ENCODE data around the gene TUFT1. TPM values are rescaled to one million over a fixed set of nuclear protein-coding genes. Genes with fewer than 3 reads are reported as not detected.

Gene TUFT1
- total RNA-seq, 1 experiment from 2014 or later, result 12.3 TPM

- H3K27ac ChIP-seq (ENCODE audit: low read depth, low read length), result no peak overlapping the region
- H3K36me3 ChIP-seq (ENCODE audit: control insufficient read depth in 1 of 2, insufficient read depth in 2 of 2, low read length in 2 of 2), result no peaks in the 10 kb centered on the region
- H4K20me1 ChIP-seq (ENCODE audit: insufficient read depth), result no peaks in the 10 kb centered on the region
- no peak overlapping the region for H3K9ac ChIP-seq (ENCODE audit: low read length)
- no peak overlapping the region for H3K4me2 ChIP-seq (ENCODE audit: low read length)
- BruUV-seq (replicated peaks), result no TSS peak
- no peaks in the 10 kb centered on the region for H3K27me3 ChIP-seq (ENCODE audit: insufficient read depth, low read length)
- no peak for DNase-seq (ENCODE audit: low read depth, low spot score)
- H3K4me3 ChIP-seq (replicated peaks in 1 of 2; ENCODE audit: low read depth in 1 of 2, low read length in 2 of 2), result no peak overlapping the region
- H3K4me1 ChIP-seq (ENCODE audit: control insufficient read depth in 1 of 2, insufficient read depth in 2 of 2, low read length in 2 of 2), result peaks cover 1 to 3% of the 10 kb centered on the region in 2 experiments; a peak in 1 of 4 replicates
- H3K9me2 ChIP-seq (ENCODE audit: insufficient read depth), result no peaks in the 10 kb centered on the region
- intact Hi-C loops (cut with micrococcal nuclease), result no loop called here
- POLR2A ChIA-PET, result no interaction called here
- H3K9me3 ChIP-seq (ENCODE audit: control insufficient read depth in 1 of 2, insufficient read depth in 1 of 2, low read depth in 1 of 2, low read length in 2 of 2), result no peaks in the 10 kb centered on the region
- peaks cover 48% of the 10 kb centered on the region for H3K79me2 ChIP-seq (ENCODE audit: insufficient read depth, low read length)
- RAD21 ChIA-PET (ENCODE audit: low non-redundant PET in 1 of 2, low total read pairs in 2 of 2, uncharacterized antibody in 2 of 2, unreplicated experiment in 2 of 2), result no interaction called here
- no peak overlapping the region for H2AFZ ChIP-seq (ENCODE audit: low read depth, low read length, poor library complexity, severe bottlenecking)
- TF ChIP-seq RAD21 (IDR thresholded peaks at IDR 0.05; ENCODE audit: low read depth) (no peak), ELF1 (IDR thresholded peaks at IDR 0.05; ENCODE audit: borderline replicate concordance, low read depth) (no peak), FOSL1 (IDR thresholded peaks at IDR 0.05; ENCODE audit: low read depth) (no peak), TCF7L2 (IDR thresholded peaks at IDR 0.05; ENCODE audit: borderline replicate concordance, extremely low read depth, insufficient read depth, insufficient read length) (no peak), MAX (IDR thresholded peaks at IDR 0.05) (no peak)
- CTCF ChIA-PET, result no interaction called here
- ATAC-seq, result no peak
These were observed 84.7 kb downstream of the TUFT1 start for GRCh38 chr1:151624783-151625182.

DNA sequence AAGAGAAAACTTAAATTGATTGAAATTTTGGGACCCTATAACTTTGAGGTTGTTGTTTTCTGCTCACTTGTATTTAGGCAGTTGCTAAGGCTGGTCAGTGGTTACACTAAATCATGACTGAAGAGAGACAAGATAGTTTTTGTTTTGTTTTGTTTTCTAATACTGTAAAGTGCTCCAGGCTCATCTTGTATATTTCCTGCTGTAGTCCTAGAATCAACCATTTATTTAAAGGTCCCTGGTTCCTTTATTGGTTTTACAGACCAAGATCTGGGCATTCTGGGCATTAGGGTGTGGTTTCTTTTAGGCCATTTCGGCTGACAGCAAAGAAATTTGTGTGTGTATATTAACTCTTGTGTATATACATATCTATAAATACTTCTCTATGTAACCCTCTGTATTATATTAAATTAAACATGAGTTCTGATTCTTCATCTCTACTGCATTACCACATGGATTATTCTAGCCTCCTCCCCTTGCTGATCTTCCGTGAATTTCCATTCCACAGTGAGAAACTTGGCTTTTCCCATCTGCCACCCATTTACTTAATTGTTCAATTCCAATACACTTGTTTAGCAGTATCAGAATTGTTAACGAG, 86.7 kb downstream of the TUFT1 start:
- no peaks in the 10 kb centered on the region for H3K4me1 ChIP-seq (ENCODE audit: control insufficient read depth in 1 of 2, insufficient read depth in 2 of 2, low read length in 2 of 2)
- H3K27me3 ChIP-seq (ENCODE audit: insufficient read depth, low read length), result no peaks in the 10 kb centered on the region
- CTCF ChIA-PET, result no interaction called here
- H3K9me2 ChIP-seq (ENCODE audit: insufficient read depth), result no peaks in the 10 kb centered on the region
- no peak overlapping the region for H3K4me3 ChIP-seq (replicated peaks in 1 of 2; ENCODE audit: low read depth in 1 of 2, low read length in 2 of 2)
- no peaks in the 10 kb centered on the region for H3K9me3 ChIP-seq (ENCODE audit: control insufficient read depth in 1 of 2, insufficient read depth in 1 of 2, low read depth in 1 of 2, low read length in 2 of 2)
- RAD21 ChIA-PET (ENCODE audit: low non-redundant PET in 1 of 2, low total read pairs in 2 of 2, uncharacterized antibody in 2 of 2, unreplicated experiment in 2 of 2), result no interaction called here
- H3K79me2 ChIP-seq (ENCODE audit: insufficient read depth, low read length), result peaks cover 38% of the 10 kb centered on the region
- no TSS peak for BruUV-seq (replicated peaks)
- H3K9ac ChIP-seq (ENCODE audit: low read length), result no peak overlapping the region
- no peak overlapping the region for H2AFZ ChIP-seq (ENCODE audit: low read depth, low read length, poor library complexity, severe bottlenecking)
- ATAC-seq (no peak), DNase-seq (ENCODE audit: low read depth, low spot score) (no peak)
- H3K4me2 ChIP-seq (ENCODE audit: low read length), result no peak overlapping the region
- POLR2A ChIA-PET, result no interaction called here
- H3K36me3 ChIP-seq (ENCODE audit: control insufficient read depth in 1 of 2, insufficient read depth in 2 of 2, low read length in 2 of 2), result no peaks in the 10 kb centered on the region
- no peak overlapping the region for H3K27ac ChIP-seq (ENCODE audit: low read depth, low read length)
- TF ChIP-seq EZH2 (IDR thresholded peaks at IDR 0.05) (no peak), MAX (IDR thresholded peaks at IDR 0.05) (no peak), RAD21 (IDR thresholded peaks at IDR 0.05; ENCODE audit: low read depth) (no peak), POLR2A (IDR thresholded peaks at IDR 0.05; ENCODE audit: borderline replicate concordance, extremely low read depth, insufficient read depth, insufficient read length) (no peak), CEBPB (IDR thresholded peaks at IDR 0.05; ENCODE audit: low read depth) (no peak), POLR2AphosphoS5 (IDR thresholded peaks at IDR 0.05; ENCODE audit: low read depth, low read length) (no peak), SIN3A (IDR thresholded peaks at IDR 0.05; ENCODE audit: low read depth) (no peak), ZFX (IDR thresholded peaks at IDR 0.05) (no peak), EZH2phosphoT487 (IDR thresholded peaks at IDR 0.05; ENCODE audit: borderline replicate concordance) (no peak)
- TF ChIP-seq, protein P1, sequence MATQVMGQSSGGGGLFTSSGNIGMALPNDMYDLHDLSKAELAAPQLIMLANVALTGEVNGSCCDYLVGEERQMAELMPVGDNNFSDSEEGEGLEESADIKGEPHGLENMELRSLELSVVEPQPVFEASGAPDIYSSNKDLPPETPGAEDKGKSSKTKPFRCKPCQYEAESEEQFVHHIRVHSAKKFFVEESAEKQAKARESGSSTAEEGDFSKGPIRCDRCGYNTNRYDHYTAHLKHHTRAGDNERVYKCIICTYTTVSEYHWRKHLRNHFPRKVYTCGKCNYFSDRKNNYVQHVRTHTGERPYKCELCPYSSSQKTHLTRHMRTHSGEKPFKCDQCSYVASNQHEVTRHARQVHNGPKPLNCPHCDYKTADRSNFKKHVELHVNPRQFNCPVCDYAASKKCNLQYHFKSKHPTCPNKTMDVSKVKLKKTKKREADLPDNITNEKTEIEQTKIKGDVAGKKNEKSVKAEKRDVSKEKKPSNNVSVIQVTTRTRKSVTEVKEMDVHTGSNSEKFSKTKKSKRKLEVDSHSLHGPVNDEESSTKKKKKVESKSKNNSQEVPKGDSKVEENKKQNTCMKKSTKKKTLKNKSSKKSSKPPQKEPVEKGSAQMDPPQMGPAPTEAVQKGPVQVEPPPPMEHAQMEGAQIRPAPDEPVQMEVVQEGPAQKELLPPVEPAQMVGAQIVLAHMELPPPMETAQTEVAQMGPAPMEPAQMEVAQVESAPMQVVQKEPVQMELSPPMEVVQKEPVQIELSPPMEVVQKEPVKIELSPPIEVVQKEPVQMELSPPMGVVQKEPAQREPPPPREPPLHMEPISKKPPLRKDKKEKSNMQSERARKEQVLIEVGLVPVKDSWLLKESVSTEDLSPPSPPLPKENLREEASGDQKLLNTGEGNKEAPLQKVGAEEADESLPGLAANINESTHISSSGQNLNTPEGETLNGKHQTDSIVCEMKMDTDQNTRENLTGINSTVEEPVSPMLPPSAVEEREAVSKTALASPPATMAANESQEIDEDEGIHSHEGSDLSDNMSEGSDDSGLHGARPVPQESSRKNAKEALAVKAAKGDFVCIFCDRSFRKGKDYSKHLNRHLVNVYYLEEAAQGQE (IDR thresholded peaks at IDR 0.05; ENCODE audit: low read depth), result no peak
- H4K20me1 ChIP-seq (ENCODE audit: insufficient read depth), result no peaks in the 10 kb centered on the region
- intact Hi-C loops (cut with micrococcal nuclease), result no loop called here
